Spleen (tissue), 11 donors: ENCODE data around the gene NOL3. TPM values are rescaled to one million over a fixed set of nuclear protein-coding genes. Genes with fewer than 3 reads are reported as not detected.

Experiments
- DNase-seq: peaks from one replicate; pipeline ENCODE4 v3.0.0-alpha.2; 2020
- H3K27ac ChIP-seq, 8 donors: fragments of 200-600 bp; sonication (generic) in 7 of 8; 1 replicate in 4 of 8; 2 replicates in 4 of 8; pipeline versions ENCODE4 v1.5.0 to v1.8.0; 2016 to 2021; ENCODE audit warnings: inconsistent platforms in 4 of 8, mild to moderate bottlenecking in 4 of 8, moderate library complexity in 1 of 8
- H3K27me3 ChIP-seq, 7 donors: fragments of 200-600 bp; sonication (generic) in 6 of 7; replicated peaks in 1 of 7; 1 replicate in 4 of 7; 2 replicates in 3 of 7; pipeline versions ENCODE4 v1.5.0 to v1.8.0; 2016 to 2021; ENCODE audit warnings: inconsistent platforms in 3 of 7, mild to moderate bottlenecking in 1 of 7
- H3K36me3 ChIP-seq, 6 donors: fragments of 200-600 bp; sonication (generic) in 5 of 6; 1 replicate in 4 of 6; 2 replicates in 2 of 6; pipeline versions ENCODE4 v1.5.0 to v1.8.0; 2016 to 2021; ENCODE audit warnings: inconsistent platforms in 2 of 6
- H3K4me1 ChIP-seq, 6 donors: fragments of 200-600 bp; sonication (generic) in 5 of 6; 1 replicate in 3 of 6; 2 replicates in 3 of 6; pipeline versions ENCODE4 v1.5.0 to v1.8.0; 2016 to 2021; ENCODE audit warnings: inconsistent platforms in 3 of 6
- H3K4me3 ChIP-seq, 8 donors: fragments of 200-600 bp; sonication (generic) in 7 of 8; 1 replicate in 4 of 8; 2 replicates in 4 of 8; pipeline versions ENCODE4 v1.5.0 to v1.8.0; 2016 to 2021; ENCODE audit warnings: inconsistent platforms in 4 of 8, mild to moderate bottlenecking in 4 of 8, moderate library complexity in 2 of 8
- H3K9me3 ChIP-seq, 8 donors: fragments of 200-600 bp; sonication (generic) in 7 of 8; 1 replicate in 4 of 8; 2 replicates in 4 of 8; pipeline versions ENCODE4 v1.5.0 to v1.8.0; 2016 to 2021; ENCODE audit warnings: inconsistent platforms in 4 of 8
- POLR2A ChIP-seq, 3 donors: fragments of 450-650 bp; IDR thresholded peaks; one replicate each; pipeline ENCODE4 v1.5.1; 2017; ENCODE audit warnings: antibody characterized with exemption in 3 of 3, mild to moderate bottlenecking in 1 of 3
- POLR2AphosphoS5 ChIP-seq, 3 donors: sonication (generic); formaldehyde crosslinking; IDR thresholded peaks; one replicate each; pipeline ENCODE4 v1.5.1; 2017; ENCODE audit warnings: antibody characterized with exemption in 3 of 3
- WGBS, 5 donors: extraction: QIAGEN DNeasy Blood & Tissue Kit in 3 of 5; methylation state at CpG; one replicate each; pipeline versions ENCODE4 v1.1.5 to v1.1.7; 2013 to 2018; 5-methylcytosine and 5-hydroxymethylcytosine counted together
- intact Hi-C: fragments of 100-400 bp; cut with DNase I; formaldehyde crosslinking; loops from one replicate; pipeline ENCODE4 v1.15.0; 2023; ENCODE audit warnings: low total_unique reads
- polyA plus RNA-seq, 3 donors: library from polyadenylated mRNA; stranded (reverse); fragments of 200-250 nt; gene quantifications; one replicate each; pipeline ENCODE4 v1.2.1, GENCODE V29; 2013
- total RNA-seq, 7 donors: library from RNA; depleted of rRNA in 3 of 7; stranded (reverse); fragments of >200 nt in 3 of 7; fragmentation: NEBNext Ultra II Directional in 4 of 7; extraction: Animal tissue kit (Norgen Biotek cat#: 25700) in 4 of 7; gene quantifications; one replicate each; pipeline versions ENCODE4 v1.1.0 to v1.2.1, GENCODE V29; 2016 to 2021
- TF ChIP-seq, protein P1 (sequence below), 11 experiments: fragments of 200-600 bp in 7 of 11; fragments of 450-650 bp in 4 of 11; sonication (generic) in 4 of 11; IDR thresholded peaks in 8 of 11; conservative IDR thresholded peaks in 3 of 11; 1 replicate in 7 of 11; 2 replicates in 4 of 11; pipeline versions ENCODE4 v1.4.0 to v1.8.0; 2016 to 2021; ENCODE audit warnings: antibody characterized with exemption in 11 of 11, inconsistent platforms in 4 of 11, mild to moderate bottlenecking in 1 of 11
- donor health status: healthy with polysubstance abuse.
- donor health status: DM: no; HTN: no; CAD: no; lungs with moderate emphysema.
- donor health status: DM: no; HTN: no; CAD: no.
- donor health status: Bipolar disorder and iron deficiency.
- donor health status: healthy.
- donor health status: DM: no; HTN: no; CAD: no.
- donor health status: DM: yes; HTN: yes; CAD: no.

The NOL3 gene
- total and polyA plus RNA-seq, 10 donors = 8.2 to 14.2 (median 12.7) TPM

DNA sequence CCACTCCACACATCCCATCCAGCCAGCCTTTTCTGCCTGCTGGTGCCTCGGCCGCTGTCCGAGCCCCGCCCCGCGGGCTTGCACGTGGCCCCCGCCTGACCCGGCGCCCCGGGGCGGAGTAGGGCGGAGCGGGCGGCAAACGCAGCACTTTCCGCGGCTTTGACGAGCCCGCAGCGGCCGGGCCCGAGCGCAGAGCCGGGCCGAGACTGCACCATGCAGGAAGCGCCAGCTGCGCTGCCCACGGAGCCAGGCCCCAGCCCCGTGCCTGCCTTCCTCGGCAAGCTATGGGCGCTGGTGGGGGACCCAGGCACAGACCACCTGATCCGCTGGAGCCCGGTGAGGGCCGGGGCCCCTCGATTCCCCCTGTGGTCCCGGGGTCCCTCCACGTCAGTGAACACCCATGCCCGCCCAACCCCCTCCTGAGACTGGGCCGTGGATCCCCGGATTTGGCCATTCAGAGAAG is 5.7 kb upstream of the NOL3 start, which contains the start of gene HSF4:
Gene HSF4, plus strand, starts transcription at position 147 of the 463 bp plus-strand sequence. Its CDS starts 67 bp downstream, at position 214.
- peaks cover 4 to 89% (median 73%) of the 10 kb centered on the region in 7 donors for H3K27me3 ChIP-seq
- intact Hi-C loops = no loop called here
- WGBS, 5 donors = 1 to 3% (median 2%) methylated on average over 6 to 41 of the region's 41 CpGs
- H3K4me3 ChIP-seq = peak within 1 kb of the TSS; percentile 14 to 67 (median 36)
- H3K36me3 ChIP-seq = no peaks in the 10 kb centered on the region
- no peaks in the 10 kb centered on the region for H3K9me3 ChIP-seq
- H3K4me1 ChIP-seq = peaks cover 44 to 76% (median 64%) of the 10 kb centered on the region in 6 donors
- no peak for TF ChIP-seq POLR2A (IDR thresholded peaks at IDR 0.05)
- peak; percentile 23 to 60 (median 48) for TF ChIP-seq POLR2AphosphoS5 (IDR thresholded peaks at IDR 0.05)
- DNase-seq = peak; percentile 84
- no peak within 1 kb of the TSS for H3K27ac ChIP-seq

DNA sequence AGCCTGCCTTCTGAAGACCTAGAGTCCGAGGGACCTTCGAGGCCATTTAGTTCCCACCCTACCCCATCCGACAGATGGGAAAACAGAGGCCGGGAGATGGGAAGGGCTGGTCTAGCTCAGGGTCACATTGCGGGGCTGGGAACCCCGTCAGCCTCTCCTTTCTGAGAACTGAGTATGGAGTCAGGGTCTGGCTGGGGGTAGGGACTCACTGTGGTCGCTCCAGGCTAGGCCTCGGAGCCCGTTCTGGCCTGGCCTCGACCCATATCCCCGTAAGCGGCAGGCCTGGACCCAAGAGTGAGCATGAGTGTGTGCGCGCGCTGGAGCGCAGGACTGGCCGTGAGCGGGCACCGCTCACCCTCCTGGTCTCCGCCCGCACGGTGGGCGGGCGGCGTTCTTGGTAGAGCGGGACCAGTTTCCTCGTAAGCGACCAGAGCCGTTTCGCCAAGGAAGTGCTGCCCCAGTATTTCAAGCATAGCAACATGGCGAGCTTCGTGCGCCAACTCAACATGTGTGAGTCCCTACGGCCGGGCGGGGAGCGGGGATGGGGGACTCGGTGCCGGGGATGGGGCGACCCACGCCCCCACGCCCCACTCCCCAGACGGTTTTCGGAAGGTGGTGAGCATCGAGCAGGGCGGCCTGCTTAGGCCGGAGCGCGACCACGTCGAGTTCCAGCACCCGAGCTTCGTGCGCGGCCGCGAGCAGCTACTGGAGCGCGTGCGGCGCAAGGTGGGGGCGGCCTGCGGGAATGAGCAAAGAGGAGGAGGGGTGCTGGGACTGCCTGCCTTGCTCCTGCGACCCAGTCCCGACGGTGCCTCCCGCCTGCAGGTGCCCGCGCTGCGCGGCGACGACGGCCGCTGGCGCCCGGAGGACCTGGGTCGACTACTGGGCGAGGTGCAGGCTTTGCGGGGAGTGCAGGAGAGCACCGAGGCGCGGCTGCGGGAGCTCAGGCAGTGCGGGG is 4.9 kb upstream of the NOL3 start:
- WGBS, 5 donors = 6 to 11% (median 9%) methylated on average over 29 to 85 of the region's 85 CpGs
- H3K4me3 ChIP-seq = peak overlapping the region in 2 of 8 donors; percentile 40 to 67
- no peak for DNase-seq
- peaks cover 4 to 97% (median 80%) of the 10 kb centered on the region in 7 donors for H3K27me3 ChIP-seq
- TF ChIP-seq POLR2A (IDR thresholded peaks at IDR 0.05) (no peak), POLR2AphosphoS5 (IDR thresholded peaks at IDR 0.05) (peak in 1 of 3 donors; percentile 52)
- TF ChIP-seq, protein P1, sequence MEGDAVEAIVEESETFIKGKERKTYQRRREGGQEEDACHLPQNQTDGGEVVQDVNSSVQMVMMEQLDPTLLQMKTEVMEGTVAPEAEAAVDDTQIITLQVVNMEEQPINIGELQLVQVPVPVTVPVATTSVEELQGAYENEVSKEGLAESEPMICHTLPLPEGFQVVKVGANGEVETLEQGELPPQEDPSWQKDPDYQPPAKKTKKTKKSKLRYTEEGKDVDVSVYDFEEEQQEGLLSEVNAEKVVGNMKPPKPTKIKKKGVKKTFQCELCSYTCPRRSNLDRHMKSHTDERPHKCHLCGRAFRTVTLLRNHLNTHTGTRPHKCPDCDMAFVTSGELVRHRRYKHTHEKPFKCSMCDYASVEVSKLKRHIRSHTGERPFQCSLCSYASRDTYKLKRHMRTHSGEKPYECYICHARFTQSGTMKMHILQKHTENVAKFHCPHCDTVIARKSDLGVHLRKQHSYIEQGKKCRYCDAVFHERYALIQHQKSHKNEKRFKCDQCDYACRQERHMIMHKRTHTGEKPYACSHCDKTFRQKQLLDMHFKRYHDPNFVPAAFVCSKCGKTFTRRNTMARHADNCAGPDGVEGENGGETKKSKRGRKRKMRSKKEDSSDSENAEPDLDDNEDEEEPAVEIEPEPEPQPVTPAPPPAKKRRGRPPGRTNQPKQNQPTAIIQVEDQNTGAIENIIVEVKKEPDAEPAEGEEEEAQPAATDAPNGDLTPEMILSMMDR (IDR thresholded peaks at IDR 0.05 in 8 of 11, conservative IDR thresholded peaks at IDR 0.05 in 3 of 11) = no peak
- no peaks in the 10 kb centered on the region for H3K36me3 ChIP-seq
- intact Hi-C loops = no loop called here
- no peak overlapping the region for H3K27ac ChIP-seq
- no peaks in the 10 kb centered on the region for H3K9me3 ChIP-seq
- peaks cover 52 to 78% (median 69%) of the 10 kb centered on the region in 6 donors for H3K4me1 ChIP-seq

DNA sequence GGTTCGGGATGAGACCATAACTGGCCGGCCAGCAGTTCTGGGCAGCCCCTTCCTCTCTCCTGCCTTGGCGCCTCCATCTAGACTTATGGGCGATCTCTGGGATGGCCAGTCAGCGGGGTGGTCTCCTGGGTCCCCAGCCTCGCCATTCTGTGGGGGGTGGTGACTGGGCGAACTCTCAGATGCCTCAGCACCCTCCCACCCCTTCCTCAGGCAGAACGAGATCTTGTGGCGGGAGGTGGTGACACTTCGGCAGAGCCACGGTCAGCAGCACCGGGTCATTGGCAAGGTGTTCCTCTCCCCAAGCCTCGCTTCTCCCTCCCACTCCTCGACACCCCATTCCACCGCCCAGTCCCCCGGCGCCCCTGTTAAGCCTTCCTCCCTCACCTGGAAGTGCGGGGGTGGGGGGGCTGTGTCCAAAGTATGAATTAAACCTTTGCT is 4.2 kb upstream of the NOL3 start:
- Histone ChIP-seq H3K27ac (no peak overlapping the region), H3K27me3 (peaks cover 4 to 100% (median 83%) of the 10 kb centered on the region in 7 donors), H3K4me1 (peaks cover 49 to 78% (median 68%) of the 10 kb centered on the region in 6 donors), H3K36me3 (no peaks in the 10 kb centered on the region), H3K9me3 (no peaks in the 10 kb centered on the region), H3K4me3 (peak overlapping the region in 1 of 8 donors; percentile 67)
- WGBS, 5 donors = 20 to 28% (median 24%) methylated on average over 11 to 18 of the region's 18 CpGs
- DNase-seq = no peak
- intact Hi-C loops = no loop called here
- TF ChIP-seq POLR2A (IDR thresholded peaks at IDR 0.05) (no peak), POLR2AphosphoS5 (IDR thresholded peaks at IDR 0.05) (no peak)
- TF ChIP-seq, protein P1 (IDR thresholded peaks at IDR 0.05 in 8 of 11, conservative IDR thresholded peaks at IDR 0.05 in 3 of 11) = no peak

DNA sequence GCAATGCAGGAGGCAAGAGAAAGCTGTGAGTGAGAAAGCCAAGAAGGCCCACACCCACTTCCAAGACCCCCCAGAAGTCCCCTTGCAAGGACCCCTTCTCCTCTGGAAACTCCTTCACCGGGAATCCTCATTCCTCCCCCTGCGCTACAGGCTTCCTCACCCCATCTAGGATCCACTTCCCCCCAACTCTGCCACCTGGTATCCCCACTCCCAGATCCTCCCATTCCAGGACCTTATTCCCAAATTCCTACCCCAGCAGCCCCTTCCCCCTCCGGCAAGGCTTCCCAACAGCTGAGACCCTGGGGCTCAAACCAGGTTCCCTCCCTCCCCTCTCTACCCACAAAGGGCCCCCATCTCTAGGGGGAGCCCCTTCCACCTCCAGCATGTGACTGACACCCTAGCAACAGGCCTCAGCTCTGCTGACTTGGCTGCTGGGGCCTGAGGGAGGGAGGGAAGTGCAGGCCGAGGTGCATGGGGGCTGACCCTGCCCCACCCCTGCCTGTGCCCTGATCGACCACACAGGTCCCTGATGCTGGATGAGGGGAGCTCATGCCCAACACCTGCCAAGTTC is 3.7 kb upstream of the NOL3 start:
- 64 to 89% (median 66%) methylated on average over 4 to 5 of the region's 5 CpGs for WGBS, 5 donors
- DNase-seq = no peak
- no peak overlapping the region for H3K27ac ChIP-seq
- H3K36me3 ChIP-seq = no peaks in the 10 kb centered on the region
- peaks cover 44 to 76% (median 65%) of the 10 kb centered on the region in 6 donors for H3K4me1 ChIP-seq
- intact Hi-C loops = no loop called here
- TF ChIP-seq POLR2AphosphoS5 (IDR thresholded peaks at IDR 0.05) = no peak
- TF ChIP-seq POLR2A (IDR thresholded peaks at IDR 0.05) = no peak
- TF ChIP-seq, protein P1 (IDR thresholded peaks at IDR 0.05 in 8 of 11, conservative IDR thresholded peaks at IDR 0.05 in 3 of 11) = no peak
- H3K27me3 ChIP-seq = peaks cover 4 to 100% (median 78%) of the 10 kb centered on the region in 7 donors
- no peak overlapping the region for H3K4me3 ChIP-seq
- no peaks in the 10 kb centered on the region for H3K9me3 ChIP-seq
